Esophagus squamous epithelium (tissue), 4 donors: ENCODE data around the gene ZSCAN30.

Experiments used
- CTCF ChIP-seq, 6 experiments: fragments of 450-650 bp in 4 of 6; fragments of 200-600 bp in 2 of 6; sonication (generic) in 2 of 6; IDR thresholded peaks; one replicate each; pipeline ENCODE4 v1.5.1; 2016 to 2019; ENCODE audit warnings: antibody characterized with exemption in 6 of 6, mild to moderate bottlenecking in 4 of 6, moderate library complexity in 4 of 6
- POLR2A ChIP-seq, 4 donors: fragments of 450-650 bp; IDR thresholded peaks; one replicate each; pipeline ENCODE4 v1.6.1; 2017; ENCODE audit warnings: antibody characterized with exemption in 4 of 4, mild to moderate bottlenecking in 4 of 4, moderate library complexity in 3 of 4

GRCh38 chr18:35283923-35284794, 5.9 kb downstream of the ZSCAN30 start:
- TF ChIP-seq POLR2A (IDR thresholded peaks at IDR 0.05) (no peak), CTCF (IDR thresholded peaks at IDR 0.05) (no peak)
